MM.1S (cell line): ENCODE results near the gene COL18A1.

ENCODE experiments used
- CTCF ChIP-seq: fragments of 300-600 bp; sonication (generic); IDR thresholded peaks from 2 replicates; pipeline ENCODE4 v1.5.1; 2016; ENCODE audit warnings: antibody characterized with exemption, low read length, mixed read lengths
- EZH2 ChIP-seq: fragments of 300-600 bp; sonication (generic); optimal IDR thresholded peaks from 2 replicates; pipeline ENCODE3; 2017; ENCODE audit warnings: low read depth, mild to moderate bottlenecking, antibody characterized with exemption, low read length, mixed read lengths

DNA sequence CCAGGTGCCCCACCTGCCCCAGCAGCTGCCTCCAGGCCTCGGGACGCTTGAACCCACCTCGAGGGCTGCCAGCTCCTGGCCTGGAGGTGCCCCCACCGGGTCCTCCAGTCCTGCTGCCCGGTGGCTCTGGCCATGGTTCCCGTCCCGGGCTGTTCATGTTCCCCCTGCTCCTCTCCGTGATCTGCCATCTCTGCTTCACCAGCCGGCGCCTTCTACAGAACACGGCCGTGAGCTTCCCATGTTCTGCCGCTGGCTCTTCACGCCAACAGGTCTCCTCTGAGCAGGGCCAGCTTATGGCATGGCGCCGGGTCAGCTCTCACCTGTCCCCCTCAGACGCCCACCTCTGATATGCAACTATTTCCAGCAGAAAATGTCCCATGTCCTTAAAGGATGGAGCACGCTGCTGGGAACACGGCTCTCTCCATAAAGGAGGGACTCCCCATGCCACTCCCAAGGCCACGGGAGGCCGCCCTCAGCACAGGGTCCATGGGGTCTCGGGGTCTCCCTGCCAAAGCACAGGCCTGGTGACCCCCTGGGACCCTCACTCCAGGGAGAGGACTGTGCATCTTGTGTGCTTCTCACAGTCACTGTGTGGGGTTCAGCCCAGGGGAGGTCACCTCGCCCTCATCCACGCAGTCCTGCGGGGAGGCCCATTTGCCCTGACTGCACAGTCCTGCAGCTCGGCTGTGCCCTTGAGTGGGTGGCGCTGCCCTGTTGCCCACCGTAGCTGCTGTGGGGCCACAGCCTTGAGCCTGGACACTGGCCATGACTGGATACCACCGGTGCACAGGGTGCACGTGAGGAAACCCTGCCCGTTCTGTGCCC, 36.7 kb downstream of the COL18A1 start:
- TF ChIP-seq CTCF = no peak
- TF ChIP-seq EZH2 = no peak
